GM18951 (cell line): ENCODE measurements around the gene CADPS.

Source experiments
- POLR2A ChIP-seq: IDR thresholded peaks from 4 replicates; pipeline ENCODE4 v1.6.1; 2011; ENCODE audit warnings: mild to moderate bottlenecking; ENCODE audit not compliant: insufficient read length, insufficient read depth; ENCODE audit errors: extremely low read depth
- in situ Hi-C: fragments of 300-500 bp; cut with MboI; formaldehyde crosslinking; loops from one replicate; pipeline ENCODE4 v1.12.0; 2022; ENCODE audit warnings: low sequenced_read_pairs, mixed read lengths, inconsistent platforms; ENCODE audit not compliant: unreplicated experiment

The CADPS gene

GRCh38 chr3:62542185-62542584 lies 333.0 kb downstream of the CADPS start:
- in situ Hi-C loops, result no loop called here
- no peak for TF ChIP-seq POLR2A

DNA sequence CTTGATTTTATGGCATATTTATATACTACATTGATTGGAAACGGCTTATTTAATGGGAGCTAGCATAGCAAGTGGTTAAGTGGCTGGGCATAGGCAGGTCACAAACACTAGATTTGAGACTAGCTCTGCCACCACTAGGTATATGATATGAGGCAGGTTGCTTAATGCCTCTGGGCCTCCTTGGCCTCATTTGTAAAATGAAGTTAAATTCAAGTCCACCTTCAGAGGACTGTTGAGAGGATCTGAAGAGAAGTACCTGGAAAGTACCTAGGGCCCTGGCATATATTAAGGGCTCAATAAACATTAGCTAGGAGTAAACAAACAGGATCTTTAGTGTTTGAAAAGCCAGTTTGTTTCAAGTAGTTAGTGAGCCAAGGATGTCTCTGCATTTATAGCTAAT lies 335.5 kb downstream of the CADPS start:
- in situ Hi-C loops, result no loop called here
- TF ChIP-seq POLR2A, result no peak

DNA sequence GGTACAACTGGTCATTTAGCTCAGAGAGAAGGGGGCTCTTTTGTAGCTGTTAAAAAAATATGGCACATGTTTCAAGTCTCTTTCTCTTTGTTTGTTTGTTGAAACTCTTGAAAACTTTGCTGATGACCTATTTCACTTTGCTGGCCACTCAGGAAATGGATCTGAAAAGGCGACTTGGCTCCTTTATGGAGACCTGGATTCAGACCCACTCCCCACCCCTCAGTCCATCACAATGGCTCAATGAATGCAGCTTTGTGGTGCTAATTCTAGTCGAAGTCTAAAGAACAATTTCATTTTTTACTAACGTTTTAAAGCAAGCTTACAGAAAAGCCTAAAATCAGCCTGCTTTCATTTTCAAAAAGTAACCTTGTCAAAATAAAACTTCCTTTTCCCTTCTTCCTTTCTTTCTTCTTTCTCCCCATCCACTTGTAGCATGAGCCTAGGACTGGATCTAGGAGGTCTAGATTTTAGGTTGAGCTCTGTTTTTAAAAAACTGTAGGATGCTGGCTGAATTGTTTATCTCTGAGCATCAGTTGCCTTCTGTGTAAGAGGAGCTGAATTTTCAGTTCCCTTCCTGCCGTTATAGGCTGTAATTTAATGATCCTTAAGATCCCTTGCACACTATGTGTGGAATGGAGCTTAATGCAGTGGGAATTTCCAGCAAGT lies 336.4 kb downstream of the CADPS start:
- in situ Hi-C loops, result no loop called here
- TF ChIP-seq POLR2A, result no peak

DNA sequence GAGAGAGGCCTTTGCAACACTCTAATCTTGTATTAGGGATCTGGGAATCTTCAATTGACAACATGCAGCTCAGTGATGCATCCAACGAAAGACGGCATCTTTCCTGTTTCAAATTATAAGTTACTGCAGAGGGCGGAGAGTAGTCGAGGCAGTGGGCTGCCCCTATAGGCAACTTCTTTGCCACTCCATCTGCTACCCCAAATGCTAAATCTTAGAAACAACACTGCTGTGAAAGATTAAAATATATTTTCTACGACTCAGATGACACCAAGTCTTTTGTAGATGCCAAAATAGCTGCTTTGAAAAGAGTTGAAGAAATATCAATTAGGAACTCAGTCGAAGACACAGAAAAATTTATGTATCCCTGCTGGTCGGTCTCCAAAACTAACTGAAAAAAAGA lies 340.9 kb downstream of the CADPS start:
- no peak for TF ChIP-seq POLR2A
- in situ Hi-C loops, result no loop called here

DNA sequence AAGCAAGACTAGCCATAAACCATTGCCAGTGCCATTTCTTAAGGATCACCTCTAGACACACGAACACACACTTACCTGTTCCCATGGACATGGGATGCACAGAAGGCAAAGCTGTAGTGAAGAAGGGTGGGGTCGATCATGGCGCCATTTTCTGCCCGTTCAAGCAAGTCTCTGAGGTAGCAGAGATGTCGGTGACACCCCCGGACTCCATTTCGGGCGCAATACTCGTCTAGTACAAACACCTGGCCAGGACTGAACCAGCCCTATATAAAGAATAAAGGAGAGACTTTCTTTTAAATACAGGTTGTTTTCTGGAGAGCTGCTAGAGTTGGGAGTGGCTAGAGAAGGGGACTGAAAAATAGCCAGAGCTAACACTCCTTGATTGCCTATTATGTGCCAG lies 342.4 kb downstream of the CADPS start:
- no peak for TF ChIP-seq POLR2A
- in situ Hi-C loops, result no loop called here

GRCh38 chr3:62531981-62532380 lies 343.2 kb downstream of the CADPS start:
- TF ChIP-seq POLR2A, result no peak
- in situ Hi-C loops, result no loop called here

DNA sequence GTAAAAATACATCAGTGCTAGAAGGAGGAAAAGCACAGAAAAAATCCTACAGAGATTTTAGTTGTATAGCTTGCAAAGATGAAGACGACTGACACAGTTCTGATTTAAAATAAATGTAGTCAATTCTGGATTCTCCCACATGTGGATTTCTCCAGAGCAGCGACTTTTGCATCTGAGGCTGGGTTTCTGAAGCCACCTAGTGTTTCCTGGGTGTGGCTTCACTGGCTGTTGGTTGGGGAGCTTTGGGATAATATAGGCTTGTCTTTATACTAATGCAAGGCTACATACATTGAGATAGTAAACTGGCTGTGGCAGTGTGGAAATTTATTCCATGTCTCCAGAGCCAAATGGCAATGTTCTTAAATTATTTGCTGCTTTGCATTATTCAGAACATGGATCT lies 343.7 kb downstream of the CADPS start:
- in situ Hi-C loops, result no loop called here
- TF ChIP-seq POLR2A, result no peak

DNA sequence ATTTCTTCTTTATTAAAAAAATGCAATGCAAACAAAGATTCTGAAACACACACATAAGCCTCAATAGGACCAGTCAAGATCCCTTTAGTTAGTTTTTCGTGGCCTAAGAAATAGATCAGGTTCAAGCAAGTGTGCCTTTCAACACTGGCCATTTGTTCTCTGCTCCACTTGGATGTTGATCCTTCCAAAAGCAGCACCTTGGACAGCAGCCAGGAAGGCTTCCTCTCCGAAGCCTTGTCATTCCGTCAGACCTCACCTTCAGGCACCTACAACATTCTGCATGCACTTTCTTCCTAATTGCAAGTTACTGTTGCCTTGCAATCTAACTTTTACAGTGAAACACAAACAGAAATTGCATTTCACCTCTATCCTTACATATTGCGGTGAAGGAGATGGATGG lies 346.0 kb downstream of the CADPS start:
- in situ Hi-C loops, result no loop called here
- TF ChIP-seq POLR2A, result no peak

DNA sequence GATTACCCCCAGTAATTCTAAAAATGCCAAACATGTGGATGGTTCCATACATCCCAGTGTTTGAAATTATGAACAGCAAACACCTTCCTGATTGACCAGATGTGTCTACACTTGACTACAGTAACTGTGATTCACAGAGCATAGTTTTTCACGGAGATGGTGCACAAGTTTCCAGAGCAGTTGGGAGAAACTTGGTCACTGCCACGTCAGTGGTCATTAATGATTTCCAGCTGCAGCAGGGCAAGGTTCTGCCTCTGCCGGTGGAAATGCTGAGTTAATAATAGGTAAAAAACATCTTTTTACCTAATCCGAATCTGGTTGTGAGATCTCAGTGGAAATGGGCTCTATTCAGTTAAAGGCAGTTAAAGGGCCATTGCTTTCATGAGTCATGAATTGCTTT lies 347.7 kb downstream of the CADPS start:
- no peak for TF ChIP-seq POLR2A
- in situ Hi-C loops, result no loop called here

DNA sequence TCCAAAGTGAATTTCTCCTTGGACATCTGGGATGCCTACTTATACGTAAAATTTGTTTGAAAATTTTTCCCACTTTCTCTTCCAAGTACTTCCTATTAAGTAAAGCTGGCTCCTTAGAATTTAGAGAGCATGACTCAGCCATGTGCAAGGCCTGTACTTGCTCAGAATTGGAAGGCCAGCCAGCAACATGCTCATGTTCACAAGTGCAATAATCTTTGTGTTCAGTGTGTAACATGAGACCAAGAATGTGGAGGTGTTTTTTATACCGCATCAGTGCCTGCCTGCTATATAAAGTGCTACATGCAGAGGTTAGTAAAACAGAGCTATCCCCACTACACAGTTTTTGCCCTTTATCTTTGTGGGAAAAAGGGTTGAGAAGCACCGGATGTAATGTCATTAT lies 349.9 kb downstream of the CADPS start:
- in situ Hi-C loops, result no loop called here
- TF ChIP-seq POLR2A, result no peak

DNA sequence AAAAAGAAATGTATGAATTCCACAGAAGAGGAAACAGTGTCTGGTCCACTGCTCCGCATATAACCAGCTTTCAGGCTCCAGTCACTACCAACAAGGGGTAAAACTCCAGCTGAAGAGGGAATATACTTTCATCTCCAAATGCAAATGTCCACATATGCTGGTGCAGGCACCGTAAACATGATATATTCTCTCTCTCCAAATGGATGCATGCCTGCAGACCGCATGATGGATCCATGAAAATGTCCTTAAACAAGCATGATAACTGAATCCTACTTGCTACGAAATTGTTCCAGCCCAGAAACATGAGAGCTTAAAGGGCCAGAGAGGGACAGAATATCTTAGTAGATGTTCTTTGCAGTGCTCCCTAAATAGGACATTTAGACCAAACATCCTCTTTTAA lies 351.5 kb downstream of the CADPS start:
- in situ Hi-C loops, result no loop called here
- no peak for TF ChIP-seq POLR2A

- in situ Hi-C loops, result no loop called here
- no peak for TF ChIP-seq POLR2A
Measured at GRCh38 chr3:62521464-62522105, 353.6 kb downstream of the CADPS start.

DNA sequence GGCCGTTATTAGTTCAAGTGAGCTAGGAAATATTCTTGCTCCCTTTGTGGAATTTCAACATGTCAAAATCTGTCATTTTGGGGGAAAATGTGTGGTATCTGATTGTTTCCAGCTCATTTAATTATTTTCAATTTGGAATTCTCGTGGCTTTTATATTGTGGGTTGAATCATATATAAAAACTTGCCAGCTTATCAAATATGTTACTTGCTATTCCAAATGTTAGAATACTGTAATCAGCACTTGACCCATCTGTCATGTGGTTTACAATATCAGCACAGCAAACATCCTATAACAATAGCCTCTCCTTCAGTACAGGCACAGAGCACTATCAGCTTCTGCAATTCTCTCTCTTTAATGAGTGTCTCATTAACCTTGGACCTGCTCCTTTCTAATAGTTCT lies 371.7 kb downstream of the CADPS start:
- TF ChIP-seq POLR2A, result no peak
- in situ Hi-C loops, result no loop called here

DNA sequence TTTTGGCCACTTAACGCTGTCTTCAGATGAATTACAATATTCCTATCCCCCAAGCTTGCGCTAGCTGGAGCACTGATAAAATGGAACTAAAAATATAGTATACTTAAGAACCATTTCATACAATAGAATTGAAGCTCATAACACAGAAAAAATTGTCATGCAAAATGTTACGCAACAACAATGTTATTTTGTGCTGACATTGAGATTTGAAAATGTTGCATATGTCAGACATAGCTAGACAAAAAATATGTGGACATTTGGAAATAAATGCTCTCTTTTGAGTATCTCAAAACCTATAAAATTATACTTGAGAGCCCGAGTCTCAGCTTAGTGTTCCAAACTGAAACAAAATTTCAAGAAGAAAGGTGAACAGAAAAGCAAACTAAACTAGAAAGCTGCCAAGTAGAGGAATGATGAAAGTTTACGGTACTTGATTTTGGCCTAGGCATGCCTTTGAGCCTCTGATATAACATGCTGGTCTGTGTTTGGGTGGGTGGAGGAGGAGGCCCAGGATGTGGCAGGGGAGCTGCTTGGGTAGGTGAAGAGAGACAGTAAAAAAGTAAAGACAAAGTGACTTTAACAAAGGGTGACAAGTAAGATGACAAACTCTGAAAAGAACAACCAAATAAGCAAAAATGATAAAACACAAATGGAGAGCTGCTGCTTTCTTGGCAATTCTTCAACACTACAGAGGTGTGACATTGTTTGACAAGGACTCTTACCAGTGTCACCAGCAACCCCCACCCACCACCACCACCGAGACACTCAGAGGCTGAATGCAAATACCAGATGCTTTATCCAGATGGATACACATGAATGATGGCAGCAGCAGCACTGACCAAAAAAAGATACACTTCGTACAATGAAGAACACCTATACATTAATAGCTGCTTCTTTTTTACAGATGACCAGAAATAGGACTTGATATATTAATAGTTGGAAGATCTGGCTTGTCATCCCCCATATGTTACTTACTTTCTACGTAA lies 372.6 kb downstream of the CADPS start:
- no peak for TF ChIP-seq POLR2A
- in situ Hi-C loops, result no loop called here

DNA sequence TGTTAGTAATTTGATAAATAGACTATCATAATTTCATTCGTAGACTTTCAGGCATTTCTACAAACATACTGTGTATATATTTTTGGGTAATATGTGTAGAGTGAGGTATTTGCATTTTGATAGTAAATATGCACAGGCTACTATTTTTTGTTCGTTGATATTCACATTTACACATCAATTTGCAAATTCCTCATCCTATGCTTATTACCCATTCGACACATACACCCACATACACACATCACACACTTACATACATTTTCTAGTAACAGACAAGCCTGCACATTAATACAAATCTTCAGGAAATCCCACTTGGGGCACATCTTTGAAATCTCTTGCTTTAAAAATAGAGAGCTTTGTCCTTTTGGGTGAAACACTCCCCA lies 373.9 kb downstream of the CADPS start:
- TF ChIP-seq POLR2A, result no peak
- in situ Hi-C loops, result no loop called here
